Measurements from ENCODE around the gene DCAF15.

GRCh38 chr19:13942023-13942684 is 10.2 kb upstream of the DCAF15 start:
- TF ChIP-seq CTCF (IDR thresholded peaks at IDR 0.05) (no peak), POLR2A (IDR thresholded peaks at IDR 0.05) (no peak)
